ENCODE results near the gene IDH3B. TPM values are rescaled to one million over a fixed set of nuclear protein-coding genes. Genes with fewer than 3 reads are reported as not detected.

IDH3B gene
- total and polyA plus RNA-seq, 9 of the 15 experiments (the other 6 are each of a cell fraction or from before 2014, with no cell fraction given), result 91.7 to 224 (median 155) TPM

DNA sequence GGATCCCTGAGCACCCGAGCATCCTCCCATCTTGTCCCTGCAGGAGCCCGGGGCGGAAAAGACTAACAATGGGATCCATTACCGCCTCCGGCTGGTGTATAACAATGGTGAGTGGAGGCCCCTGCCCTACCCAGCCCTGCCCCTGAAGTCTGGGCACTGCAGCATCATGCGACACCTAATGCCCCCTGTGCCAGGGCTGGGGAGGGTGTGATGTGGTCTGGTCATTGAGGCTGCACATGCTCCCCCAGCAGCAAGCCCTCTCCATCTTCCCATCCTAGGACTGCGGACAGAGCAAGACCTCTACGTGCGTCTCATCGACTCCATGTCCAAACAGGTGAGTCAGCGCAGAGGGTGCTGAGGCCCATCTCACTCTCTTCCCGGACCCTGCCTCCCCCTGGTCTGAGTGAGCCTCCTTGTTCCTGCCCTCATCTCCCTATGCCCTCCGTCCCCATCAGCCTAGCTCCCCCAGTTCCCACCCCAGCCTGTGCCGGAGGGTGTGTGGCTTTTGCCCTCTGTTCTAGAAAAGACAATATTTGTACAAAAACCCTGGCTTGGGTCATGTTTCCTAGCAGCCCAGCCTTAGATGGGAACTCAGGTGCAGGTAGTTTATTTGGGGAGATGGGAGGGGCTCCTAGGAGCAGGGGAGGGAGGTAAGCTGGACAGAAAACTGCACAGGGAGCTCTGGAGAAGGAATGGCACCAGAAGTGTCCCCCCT lies 42.1 kb upstream of the IDH3B start (continued):
- TF ChIP-seq MNT (conservative IDR thresholded peaks at IDR 0.05) (no peak), ZNF239 (CRISPR knock-in tag; IDR thresholded peaks at IDR 0.05) (no peak)

DNA sequence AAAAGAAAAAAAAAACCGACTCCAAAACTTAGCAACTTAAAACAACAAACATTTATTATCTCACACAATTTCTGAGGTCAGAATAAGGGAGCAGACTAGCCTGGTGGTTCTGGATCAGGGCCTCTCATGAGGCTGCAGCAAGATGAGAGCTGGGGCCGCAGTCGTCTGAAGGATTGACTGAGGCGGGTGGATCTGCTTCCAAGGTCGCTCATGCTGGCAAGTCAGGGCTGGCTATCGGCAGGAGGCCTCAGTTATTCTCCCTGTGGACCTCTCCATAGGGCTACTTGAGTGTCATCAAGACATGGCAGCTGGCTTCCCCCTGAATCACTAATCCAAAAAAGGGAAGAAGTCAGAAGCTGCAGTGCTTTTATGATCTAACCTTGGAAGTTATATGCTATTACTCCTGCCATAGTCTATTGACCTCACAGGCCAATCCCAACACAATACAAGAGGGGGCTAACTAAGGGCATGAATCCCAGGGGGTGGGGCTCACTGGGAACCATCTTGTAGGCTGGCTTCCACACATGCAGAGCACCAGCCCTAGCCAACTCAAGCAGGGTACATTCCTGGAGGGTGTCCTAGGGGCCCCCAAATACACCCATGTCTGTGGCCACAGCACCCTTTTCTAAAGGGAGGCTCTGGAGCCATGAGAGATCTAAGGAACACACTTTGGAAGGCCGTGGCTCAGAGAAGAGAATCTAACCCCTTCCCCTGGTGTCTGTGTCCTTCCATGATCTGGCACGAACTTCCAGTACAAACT lies 39.9 kb upstream of the IDH3B start:
- no peaks in the 10 kb centered on the region for H3K79me2 ChIP-seq (ENCODE audit: control insufficient read depth, insufficient read depth, low read length)
- ATAC-seq (no peak), FAIRE-seq (no peak), DNase-seq (ENCODE audit: extremely low read depth in 1 of 4, low spot score in 3 of 4) (no peak)
- H2AFZ ChIP-seq (ENCODE audit: low read depth, low read length), result no peak overlapping the region
- H3K36me3 ChIP-seq (ENCODE audit: control insufficient read depth, insufficient read depth, low read length), result no peaks in the 10 kb centered on the region
- no peaks in the 10 kb centered on the region for H3K9me1 ChIP-seq (ENCODE audit: control insufficient read depth, insufficient read depth, low read length)
- peaks cover 0 to 61% of the 10 kb centered on the region in 2 experiments; a peak in 2 of 5 replicates for H3K27me3 ChIP-seq (ENCODE audit: control insufficient read depth in 2 of 2, insufficient read depth in 2 of 2, low read length in 2 of 2)
- ChIA-PET CTCF (ENCODE audit: low intra/inter-chr PET ratio) (no interaction called here), POLR2A (no interaction called here)
- intact Hi-C loops (cut with micrococcal nuclease), result no loop called here
- no peak overlapping the region for H3K9ac ChIP-seq (ENCODE audit: insufficient read depth in 1 of 2, low read depth in 2 of 2, low read length in 2 of 2)
- no peak overlapping the region for H3K4me3 ChIP-seq
- no peaks in the 10 kb centered on the region; the same call in 1 of the 2 replicates for H4K20me1 ChIP-seq (replicated peaks; ENCODE audit: control insufficient read depth, insufficient read depth, low read length)
- BruUV-seq (replicated peaks), result no TSS peak
- no peak overlapping the region for H3K4me2 ChIP-seq (ENCODE audit: insufficient read depth, low read length)
- in situ Hi-C loops (cut with MboI), result no loop called here
- H3K4me1 ChIP-seq (replicated peaks in 1 of 2; ENCODE audit: control insufficient read depth in 2 of 2, insufficient read depth in 2 of 2, low read length in 2 of 2), result no peaks in the 10 kb centered on the region
- H3K27ac ChIP-seq (ENCODE audit: extremely low read depth, low read depth, low read length), result no peak overlapping the region
- no peaks in the 10 kb centered on the region for H3K9me3 ChIP-seq (replicated peaks; ENCODE audit: control insufficient read depth, insufficient read depth, low read depth, low read length)
- 1% methylated on average over 7 of the region's 8 CpGs for WGBS (ENCODE audit: insufficient coverage, low coverage, missing lambda C conversion rate)
- TF ChIP-seq CBFB (CRISPR knock-in tag; IDR thresholded peaks at IDR 0.05) (no peak), GABPB2 (CRISPR knock-in tag; conservative IDR thresholded peaks at IDR 0.05) (no peak), CCAR2 (IDR thresholded peaks at IDR 0.05; ENCODE audit: low read depth, low read length) (no peak), DIDO1 (tag; IDR thresholded peaks at IDR 0.05; ENCODE audit: low read depth) (no peak), ZC3H11A (IDR thresholded peaks at IDR 0.05; ENCODE audit: low read depth, low read length) (no peak), SIX5 (IDR thresholded peaks at IDR 0.05; ENCODE audit: borderline replicate concordance in 1 of 2, insufficient read depth in 1 of 2, low read depth in 1 of 2, low read length in 2 of 2) (no peak), STAT6 (CRISPR knock-in tag; IDR thresholded peaks at IDR 0.05) (no peak), ZSCAN29 (IDR thresholded peaks at IDR 0.05) (no peak)
- TF ChIP-seq, protein P1, sequence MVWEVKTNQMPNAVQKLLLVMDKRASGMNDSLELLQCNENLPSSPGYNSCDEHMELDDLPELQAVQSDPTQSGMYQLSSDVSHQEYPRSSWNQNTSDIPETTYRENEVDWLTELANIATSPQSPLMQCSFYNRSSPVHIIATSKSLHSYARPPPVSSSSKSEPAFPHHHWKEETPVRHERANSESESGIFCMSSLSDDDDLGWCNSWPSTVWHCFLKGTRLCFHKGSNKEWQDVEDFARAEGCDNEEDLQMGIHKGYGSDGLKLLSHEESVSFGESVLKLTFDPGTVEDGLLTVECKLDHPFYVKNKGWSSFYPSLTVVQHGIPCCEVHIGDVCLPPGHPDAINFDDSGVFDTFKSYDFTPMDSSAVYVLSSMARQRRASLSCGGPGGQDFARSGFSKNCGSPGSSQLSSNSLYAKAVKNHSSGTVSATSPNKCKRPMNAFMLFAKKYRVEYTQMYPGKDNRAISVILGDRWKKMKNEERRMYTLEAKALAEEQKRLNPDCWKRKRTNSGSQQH (CRISPR knock-in tag; IDR thresholded peaks at IDR 0.05), result no peak
- TF ChIP-seq, protein P2, sequence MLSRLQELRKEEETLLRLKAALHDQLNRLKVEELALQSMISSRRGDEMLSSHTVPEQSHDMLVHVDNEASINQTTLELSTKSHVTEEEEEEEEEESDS (CRISPR knock-in tag; IDR thresholded peaks at IDR 0.05), result no peak

Measured in K562 (cell line).